ENCODE data around the gene VILL. TPM values are rescaled to one million over a fixed set of nuclear protein-coding genes. Genes with fewer than 3 reads are reported as not detected.
A peak's percentile ranks its signal among the peaks of the same experiment; 100 is the strongest.
"Not testable (repeated sequence)": the region's sequence is repeated elsewhere in the genome, so short reads cannot be mapped to it uniquely, and the experiment has no call there.

Gene VILL
- total RNA-seq, 1 donor from 2014 or later = 121 TPM

GRCh38 chr3:37969596-37970100, 20.9 kb upstream of the VILL start:
- no peak for FAIRE-seq
- no peaks in the 10 kb centered on the region for H3K27me3 ChIP-seq (ENCODE audit: control insufficient read depth, insufficient read depth, low read length)
- no peak for DNase-seq (ENCODE audit: low read depth)
- TF ChIP-seq CTCF (IDR thresholded peaks at IDR 0.05; ENCODE audit: insufficient read depth, low read length, severe bottlenecking) = no peak
- H3K4me3 ChIP-seq (ENCODE audit: low read depth, low read length) = no peak overlapping the region
- H3K36me3 ChIP-seq (ENCODE audit: control insufficient read depth, insufficient read depth, low read length) = peaks cover 22% of the 10 kb centered on the region

- H3K4me3 ChIP-seq (ENCODE audit: low read depth, low read length) = no peak overlapping the region
- DNase-seq (ENCODE audit: low read depth) (no peak), FAIRE-seq (no peak)
- TF ChIP-seq CTCF (IDR thresholded peaks at IDR 0.05; ENCODE audit: insufficient read depth, low read length, severe bottlenecking) = no peak
- H3K27me3 ChIP-seq (ENCODE audit: control insufficient read depth, insufficient read depth, low read length) = no peaks in the 10 kb centered on the region
- H3K36me3 ChIP-seq (ENCODE audit: control insufficient read depth, insufficient read depth, low read length) = peaks cover 23% of the 10 kb centered on the region
These were observed 19.8 kb upstream of the VILL start for GRCh38 chr3:37970802-37971201.

GRCh38 chr3:37971467-37971866, 19.1 kb upstream of the VILL start:
- DNase-seq (ENCODE audit: low read depth) = no peak

GRCh38 chr3:37972056-37972455, 18.5 kb upstream of the VILL start:
- H3K36me3 ChIP-seq (ENCODE audit: control insufficient read depth, insufficient read depth, low read length) = peaks cover 28% of the 10 kb centered on the region

More at GRCh38 chr3:37971467-37971866, 19.1 kb upstream of the VILL start:
- Histone ChIP-seq H3K4me3 (ENCODE audit: low read depth, low read length) (no peak overlapping the region), H3K36me3 (ENCODE audit: control insufficient read depth, insufficient read depth, low read length) (peaks cover 25% of the 10 kb centered on the region), H3K27me3 (ENCODE audit: control insufficient read depth, insufficient read depth, low read length) (no peaks in the 10 kb centered on the region)
- FAIRE-seq = no peak
- TF ChIP-seq CTCF (IDR thresholded peaks at IDR 0.05; ENCODE audit: insufficient read depth, low read length, severe bottlenecking) = no peak

GRCh38 chr3:37973246-37974054, 17.1 kb upstream of the VILL start:
- no peaks in the 10 kb centered on the region for H3K27me3 ChIP-seq (ENCODE audit: control insufficient read depth, insufficient read depth, low read length)
- DNase-seq (ENCODE audit: low read depth) (no peak), FAIRE-seq (no peak)
- H3K36me3 ChIP-seq (ENCODE audit: control insufficient read depth, insufficient read depth, low read length) = peaks cover 28% of the 10 kb centered on the region
- TF ChIP-seq CTCF (IDR thresholded peaks at IDR 0.05; ENCODE audit: insufficient read depth, low read length, severe bottlenecking) = no peak
- no peak overlapping the region for H3K4me3 ChIP-seq (ENCODE audit: low read depth, low read length)

More at GRCh38 chr3:37972056-37972455, 18.5 kb upstream of the VILL start:
- H3K27me3 ChIP-seq (ENCODE audit: control insufficient read depth, insufficient read depth, low read length); DNase-seq (ENCODE audit: low read depth); H3K4me3 ChIP-seq (ENCODE audit: low read depth, low read length); FAIRE-seq: not testable (repeated sequence)

GRCh38 chr3:37974121-37975083, 16.2 kb upstream of the VILL start:
- peak; percentile 79 for TF ChIP-seq CTCF (IDR thresholded peaks at IDR 0.05; ENCODE audit: insufficient read depth, low read length, severe bottlenecking)
- H3K4me3 ChIP-seq (ENCODE audit: low read depth, low read length) = no peak overlapping the region
- no peaks in the 10 kb centered on the region for H3K27me3 ChIP-seq (ENCODE audit: control insufficient read depth, insufficient read depth, low read length)
- H3K36me3 ChIP-seq (ENCODE audit: control insufficient read depth, insufficient read depth, low read length) = peaks cover 26% of the 10 kb centered on the region
- DNase-seq (ENCODE audit: low read depth) (peak; percentile 49), FAIRE-seq (no peak)

Data from bronchial epithelial cell (primary cell).